ENCODE measurements around the gene RBCK1. TPM values are rescaled to one million over a fixed set of nuclear protein-coding genes. Genes with fewer than 3 reads are reported as not detected.
"Not testable (repeated sequence)": the region's sequence is repeated elsewhere in the genome, so short reads cannot be mapped to it uniquely, and the experiment has no call there.

The RBCK1 gene
- polyA plus RNA-seq, 3 donors from 2014 or later, result 110 to 131 (median 126) TPM

- no peak for DNase-seq
- Mint-ChIP-seq H3K36me3 (peaks cover 0 to 4% (median 1%) of the 10 kb centered on the region in 3 donors), H3K9me3 (no peaks in the 10 kb centered on the region), H3K27me3 (ENCODE audit: low read depth in 3 of 3) (peaks cover 2 to 6% (median 4%) of the 10 kb centered on the region in 3 donors), H3K4me1 (peaks cover 4 to 11% of the 10 kb centered on the region in 2 donors), H3K4me3 (peak overlapping the region; percentile 73 to 88 (median 83)), H3K27ac (peak overlapping the region in 5 of 6 donors; percentile 49 to 84 (median 80))
Measured at GRCh38 chr20:382291-383115, 25.6 kb upstream of the RBCK1 start.

GRCh38 chr20:383889-384288 lies 24.2 kb upstream of the RBCK1 start:
- Mint-ChIP-seq H3K4me1 (peaks cover 4 to 11% of the 10 kb centered on the region in 2 donors), H3K27me3 (ENCODE audit: low read depth in 3 of 3) (peaks cover 2 to 6% (median 4%) of the 10 kb centered on the region in 3 donors), H3K36me3 (peaks cover 7 to 16% (median 10%) of the 10 kb centered on the region in 3 donors), H3K27ac (peak overlapping the region in 5 of 6 donors; percentile 12 to 84 (median 49)), H3K9me3 (no peaks in the 10 kb centered on the region), H3K4me3 (peak overlapping the region in 1 of 5 donors; percentile 17)
- no peak for DNase-seq

GRCh38 chr20:384723-385122 lies 23.4 kb upstream of the RBCK1 start:
- no peak for DNase-seq
- Mint-ChIP-seq H3K9me3 (no peaks in the 10 kb centered on the region), H3K4me1 (peaks cover 4 to 11% of the 10 kb centered on the region in 2 donors), H3K4me3 (no peak overlapping the region), H3K27me3 (ENCODE audit: low read depth in 3 of 3) (peaks cover 2 to 6% (median 4%) of the 10 kb centered on the region in 3 donors), H3K27ac (peak overlapping the region in 2 of 6 donors; percentile 29 to 36), H3K36me3 (peaks cover 10 to 21% (median 10%) of the 10 kb centered on the region in 3 donors)

- Mint-ChIP-seq H3K4me3 (no peak overlapping the region), H3K27ac (no peak overlapping the region), H3K36me3 (peaks cover 10 to 26% (median 10%) of the 10 kb centered on the region in 3 donors), H3K27me3 (ENCODE audit: low read depth in 3 of 3) (peaks cover 2 to 6% (median 4%) of the 10 kb centered on the region in 3 donors), H3K9me3 (no peaks in the 10 kb centered on the region), H3K4me1 (peaks cover 4 to 11% of the 10 kb centered on the region in 2 donors)
- no peak for DNase-seq
Measured at GRCh38 chr20:385448-385847, 22.7 kb upstream of the RBCK1 start.

- not testable (repeated sequence) for H3K27ac Mint-ChIP-seq; H3K9me3 Mint-ChIP-seq; H3K27me3 Mint-ChIP-seq (ENCODE audit: low read depth in 3 of 3); H3K4me3 Mint-ChIP-seq; DNase-seq
- peaks cover 10 to 33% (median 10%) of the 10 kb centered on the region in 3 donors for H3K36me3 Mint-ChIP-seq
- H3K4me1 Mint-ChIP-seq, result peaks cover 4 to 11% of the 10 kb centered on the region in 2 donors
Measured at GRCh38 chr20:386634-387033, 21.5 kb upstream of the RBCK1 start.

GRCh38 chr20:387520-387919 lies 20.6 kb upstream of the RBCK1 start:
- Mint-ChIP-seq H3K4me1 (peaks cover 0 to 6% of the 10 kb centered on the region in 2 donors), H3K4me3 (no peak overlapping the region), H3K36me3 (peaks cover 10 to 36% (median 14%) of the 10 kb centered on the region in 3 donors), H3K27ac (no peak overlapping the region), H3K27me3 (ENCODE audit: low read depth in 3 of 3) (no peaks in the 10 kb centered on the region), H3K9me3 (no peaks in the 10 kb centered on the region)
- DNase-seq, result no peak

GRCh38 chr20:388034-388994 lies 19.8 kb upstream of the RBCK1 start:
- Mint-ChIP-seq H3K27me3 (ENCODE audit: low read depth in 3 of 3) (peaks cover 0 to 2% (median 1%) of the 10 kb centered on the region in 3 donors), H3K27ac (no peak overlapping the region)

GRCh38 chr20:389220-389619 lies 18.9 kb upstream of the RBCK1 start:
- peaks cover 0 to 2% (median 2%) of the 10 kb centered on the region in 3 donors for H3K27me3 Mint-ChIP-seq (ENCODE audit: low read depth in 3 of 3)
- H3K36me3 Mint-ChIP-seq, result peaks cover 10 to 49% (median 18%) of the 10 kb centered on the region in 3 donors
- H3K4me3 Mint-ChIP-seq, result no peak overlapping the region
- H3K4me1 Mint-ChIP-seq, result no peaks in the 10 kb centered on the region
- no peak overlapping the region for H3K27ac Mint-ChIP-seq
- H3K9me3 Mint-ChIP-seq, result no peaks in the 10 kb centered on the region
- DNase-seq, result no peak

More at GRCh38 chr20:388034-388994, 19.8 kb upstream of the RBCK1 start:
- H3K4me3 Mint-ChIP-seq, result no peak overlapping the region
- no peaks in the 10 kb centered on the region for H3K9me3 Mint-ChIP-seq
- peaks cover 0 to 5% of the 10 kb centered on the region in 2 donors for H3K4me1 Mint-ChIP-seq
- peaks cover 10 to 44% (median 14%) of the 10 kb centered on the region in 3 donors for H3K36me3 Mint-ChIP-seq
- DNase-seq, result no peak

- no peaks in the 10 kb centered on the region for H3K9me3 Mint-ChIP-seq
- no peak overlapping the region for H3K27ac Mint-ChIP-seq
- H3K4me3 Mint-ChIP-seq, result no peak overlapping the region
- H3K27me3 Mint-ChIP-seq (ENCODE audit: low read depth in 3 of 3), result peaks cover 0 to 2% (median 2%) of the 10 kb centered on the region in 3 donors
- no peaks in the 10 kb centered on the region for H3K4me1 Mint-ChIP-seq
- H3K36me3 Mint-ChIP-seq, result peaks cover 10 to 49% (median 18%) of the 10 kb centered on the region in 3 donors
- DNase-seq, result no peak
Measured at GRCh38 chr20:391041-391711, 16.9 kb upstream of the RBCK1 start.

GRCh38 chr20:393296-393695 lies 14.8 kb upstream of the RBCK1 start:
- not testable (repeated sequence) for H3K27ac Mint-ChIP-seq; H3K4me1 Mint-ChIP-seq; H3K27me3 Mint-ChIP-seq (ENCODE audit: low read depth in 3 of 3); H3K9me3 Mint-ChIP-seq; DNase-seq; H3K4me3 Mint-ChIP-seq
- peaks cover 6 to 47% (median 17%) of the 10 kb centered on the region in 3 donors for H3K36me3 Mint-ChIP-seq

- H3K4me3 Mint-ChIP-seq, result no peak overlapping the region
- H3K27ac Mint-ChIP-seq, result no peak overlapping the region
Measured at GRCh38 chr20:396252-396618, 11.9 kb upstream of the RBCK1 start.

GRCh38 chr20:396619-397431 lies 11.3 kb upstream of the RBCK1 start:
- DNase-seq, result no peak
- Mint-ChIP-seq H3K9me3 (no peaks in the 10 kb centered on the region), H3K36me3 (peaks cover 3 to 23% (median 11%) of the 10 kb centered on the region in 3 donors), H3K27ac (no peak overlapping the region), H3K4me1 (peaks cover 0 to 1% of the 10 kb centered on the region in 2 donors), H3K4me3 (no peak overlapping the region), H3K27me3 (ENCODE audit: low read depth in 3 of 3) (peaks cover 0 to 4% (median 2%) of the 10 kb centered on the region in 3 donors)

More at GRCh38 chr20:396252-396618, 11.9 kb upstream of the RBCK1 start:
- no peaks in the 10 kb centered on the region for H3K4me1 Mint-ChIP-seq
- no peak for DNase-seq
- peaks cover 3 to 29% (median 11%) of the 10 kb centered on the region in 3 donors for H3K36me3 Mint-ChIP-seq
- peaks cover 0 to 4% (median 2%) of the 10 kb centered on the region in 3 donors for H3K27me3 Mint-ChIP-seq (ENCODE audit: low read depth in 3 of 3)
- no peaks in the 10 kb centered on the region for H3K9me3 Mint-ChIP-seq
